HEK293T (cell line): ENCODE data around the gene NKD2.
"Not testable (repeated sequence)": the region's sequence is repeated elsewhere in the genome, so short reads cannot be mapped to it uniquely, and the experiment has no call there.

ENCODE experiments used
- CTCF ChIA-PET: fragments of 350-600 bp; formaldehyde crosslinking; extraction: SDS; loops from one replicate; lab custom pipeline; 2021; ENCODE audit warnings: antibody characterized with exemption, inconsistent platforms; lab: Yijun Ruan, JAX
- POLR2A ChIA-PET: fragments of 350-600 bp; formaldehyde crosslinking; extraction: SDS; loops from one replicate; lab custom pipeline; 2020; ENCODE audit warnings: antibody characterized with exemption, inconsistent platforms; lab: Yijun Ruan, JAX
- DNase-seq: peaks from one replicate; pipeline ENCODE4 v3.0.0; 2012; ENCODE audit warnings: mixed read lengths; ENCODE audit errors: extremely low spot score
- ARNT ChIP-seq: fragments of 450-650 bp; IDR thresholded peaks from 2 replicates; pipeline ENCODE4 v1.6.1; 2017; ENCODE audit warnings: mild to moderate bottlenecking
- BHLHE40 ChIP-seq: fragments of 450-650 bp; IDR thresholded peaks from 2 replicates; pipeline ENCODE4 v1.6.1; 2016; ENCODE audit warnings: mild to moderate bottlenecking, moderate library complexity, borderline replicate concordance
- CTBP1 ChIP-seq: fragments of 450-650 bp; IDR thresholded peaks from 2 replicates; pipeline ENCODE4 v1.6.1; 2016; ENCODE audit warnings: borderline replicate concordance
- ELF4 ChIP-seq: fragments of 450-650 bp; IDR thresholded peaks from 2 replicates; pipeline ENCODE4 v1.6.1; 2017; ENCODE audit warnings: antibody characterized with exemption
- FOXA1 ChIP-seq: fragments of 450-650 bp; IDR thresholded peaks from 2 replicates; pipeline ENCODE4 v1.6.1; 2016; ENCODE audit warnings: mild to moderate bottlenecking
- FOXK2 ChIP-seq: fragments of 450-650 bp; IDR thresholded peaks from 2 replicates; pipeline ENCODE4 v1.6.1; 2016; ENCODE audit warnings: mild to moderate bottlenecking
- FOXM1 ChIP-seq: fragments of 450-650 bp; IDR thresholded peaks from 2 replicates; pipeline ENCODE4 v1.6.1; 2017; ENCODE audit warnings: mild to moderate bottlenecking, borderline replicate concordance
- HDGF ChIP-seq: fragments of 450-650 bp; IDR thresholded peaks from 2 replicates; pipeline ENCODE4 v1.6.1; 2017; ENCODE audit warnings: antibody characterized with exemption, borderline replicate concordance
- L3MBTL2 ChIP-seq: fragments of 450-650 bp; conservative IDR thresholded peaks from 2 replicates; pipeline ENCODE4 v1.6.1; 2016; ENCODE audit warnings: mild to moderate bottlenecking
- LEF1 ChIP-seq: fragments of 450-650 bp; IDR thresholded peaks from 2 replicates; pipeline ENCODE4 v1.6.1; 2017; ENCODE audit warnings: mild to moderate bottlenecking, borderline replicate concordance
- NFRKB ChIP-seq: fragments of 450-650 bp; IDR thresholded peaks from 2 replicates; pipeline ENCODE4 v1.6.1; 2016; ENCODE audit warnings: mild to moderate bottlenecking, moderate library complexity
- SP1 ChIP-seq: fragments of 450-650 bp; IDR thresholded peaks from 2 replicates; pipeline ENCODE4 v1.6.1; 2017
- SUZ12 ChIP-seq: fragments of 450-650 bp; IDR thresholded peaks from 2 replicates; pipeline ENCODE4 v1.6.1; 2016; ENCODE audit warnings: mild to moderate bottlenecking
- TARDBP ChIP-seq: fragments of 450-650 bp; IDR thresholded peaks from 2 replicates; pipeline ENCODE4 v1.6.1; 2016
- ZNF384 ChIP-seq: fragments of 450-650 bp; IDR thresholded peaks from 2 replicates; pipeline ENCODE4 v1.6.1; 2016
- TF ChIP-seq, protein P1 (sequence below): fragments of 450-650 bp; IDR thresholded peaks from 2 replicates; pipeline ENCODE4 v1.6.1; 2016

NKD2 gene

DNA sequence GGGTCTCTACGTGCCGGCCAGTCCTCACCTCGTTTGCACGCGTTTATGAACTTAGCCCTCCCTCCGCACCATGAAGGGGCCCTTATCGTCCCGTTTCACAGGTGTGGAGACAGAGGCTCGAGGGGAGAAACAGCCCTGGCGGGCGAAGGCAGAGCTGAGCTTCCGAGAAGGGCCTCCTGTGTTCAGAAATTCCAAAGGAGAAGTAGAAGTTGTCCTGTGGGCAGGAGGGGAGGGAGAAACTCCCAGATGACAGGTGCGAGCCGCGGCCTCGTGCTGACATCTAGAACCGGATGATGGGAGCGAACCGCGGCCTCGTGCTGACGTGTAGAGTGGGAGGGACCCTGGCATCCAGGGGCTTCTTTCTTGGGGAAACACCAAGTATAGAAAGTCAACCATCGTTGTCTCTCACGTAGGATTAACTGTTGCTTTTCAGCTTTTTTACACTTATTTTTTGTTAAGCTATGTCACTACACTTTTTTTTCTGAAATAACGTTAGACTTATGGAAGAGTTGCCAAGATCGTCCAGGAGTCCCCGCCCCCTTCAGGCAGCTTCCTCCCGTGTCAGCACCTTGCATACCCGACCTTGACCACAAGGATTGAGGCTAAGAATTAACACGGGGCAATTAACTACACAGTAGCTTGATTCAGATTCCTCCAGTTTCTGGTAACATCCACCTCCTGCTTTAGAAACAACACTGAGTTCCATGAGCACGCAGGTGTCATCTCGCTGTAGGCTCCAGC lies 42.8 kb upstream of the NKD2 start:
- TF ChIP-seq FOXM1: no peak
- no peak for TF ChIP-seq NFRKB
- TF ChIP-seq CTBP1: no peak
- no peak for TF ChIP-seq HDGF
- no peak for TF ChIP-seq LEF1
- no peak for TF ChIP-seq FOXA1
- TF ChIP-seq BHLHE40: no peak
- TF ChIP-seq, protein P1, sequence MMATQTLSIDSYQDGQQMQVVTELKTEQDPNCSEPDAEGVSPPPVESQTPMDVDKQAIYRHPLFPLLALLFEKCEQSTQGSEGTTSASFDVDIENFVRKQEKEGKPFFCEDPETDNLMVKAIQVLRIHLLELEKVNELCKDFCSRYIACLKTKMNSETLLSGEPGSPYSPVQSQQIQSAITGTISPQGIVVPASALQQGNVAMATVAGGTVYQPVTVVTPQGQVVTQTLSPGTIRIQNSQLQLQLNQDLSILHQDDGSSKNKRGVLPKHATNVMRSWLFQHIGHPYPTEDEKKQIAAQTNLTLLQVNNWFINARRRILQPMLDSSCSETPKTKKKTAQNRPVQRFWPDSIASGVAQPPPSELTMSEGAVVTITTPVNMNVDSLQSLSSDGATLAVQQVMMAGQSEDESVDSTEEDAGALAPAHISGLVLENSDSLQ: no peak
- no peak for TF ChIP-seq ARNT
- TF ChIP-seq SP1: no peak
- TF ChIP-seq FOXK2: no peak
- ChIA-PET POLR2A (no interaction called here), CTCF (no interaction called here)
- DNase-seq: no peak

DNA sequence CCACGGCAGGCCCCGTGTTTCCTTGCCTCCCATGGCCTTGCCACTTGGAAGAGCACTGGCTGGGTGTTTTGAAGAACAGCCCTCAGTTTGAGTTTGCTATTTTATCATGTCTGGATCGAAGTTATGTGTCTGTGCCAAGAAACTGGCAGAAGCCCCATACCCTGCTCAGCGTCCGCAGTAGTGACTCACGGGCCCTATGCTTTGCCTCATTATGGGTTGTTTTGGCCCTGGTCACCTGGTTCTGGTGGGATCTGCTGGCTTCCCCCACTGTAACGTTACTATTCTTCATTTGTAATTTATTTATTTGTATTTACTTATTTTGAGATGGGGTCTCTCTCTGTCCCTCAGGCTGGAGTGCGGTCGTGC lies 42.3 kb upstream of the NKD2 start:
- TF ChIP-seq, protein P1: no peak
- CTCF ChIA-PET: no interaction called here
- DNase-seq: no peak
- POLR2A ChIA-PET: no interaction called here

DNA sequence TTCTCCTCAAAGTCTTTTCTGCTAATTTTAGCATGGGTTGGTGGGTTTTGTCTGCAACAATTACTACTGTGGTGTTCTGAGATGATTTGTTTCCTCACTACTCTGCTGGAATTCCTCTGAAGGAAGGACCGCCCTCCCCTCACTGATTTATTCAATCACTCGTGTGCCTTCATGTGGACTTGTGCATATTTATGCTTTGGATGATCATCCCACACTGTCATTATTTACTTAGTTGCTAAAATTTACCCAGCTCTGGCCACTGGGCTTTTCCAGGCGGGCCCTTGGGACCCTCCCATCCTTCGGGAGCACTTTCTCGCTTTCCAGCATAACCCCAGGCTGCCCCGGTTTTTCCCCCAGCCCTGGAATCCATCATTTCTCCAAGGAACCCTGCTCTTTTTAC lies 41.7 kb upstream of the NKD2 start:
- ChIA-PET POLR2A (no interaction called here), CTCF (no interaction called here)
- TF ChIP-seq FOXA1 (no peak), TARDBP (no peak), L3MBTL2 (no peak), HDGF (no peak), ARNT (no peak), NFRKB (no peak), BHLHE40 (no peak), FOXM1 (no peak), ZNF384 (no peak), LEF1 (no peak), SP1 (no peak), CTBP1 (no peak), FOXK2 (no peak), SUZ12 (no peak), ELF4 (no peak)
- TF ChIP-seq, protein P1: no peak
- DNase-seq: no peak

DNA sequence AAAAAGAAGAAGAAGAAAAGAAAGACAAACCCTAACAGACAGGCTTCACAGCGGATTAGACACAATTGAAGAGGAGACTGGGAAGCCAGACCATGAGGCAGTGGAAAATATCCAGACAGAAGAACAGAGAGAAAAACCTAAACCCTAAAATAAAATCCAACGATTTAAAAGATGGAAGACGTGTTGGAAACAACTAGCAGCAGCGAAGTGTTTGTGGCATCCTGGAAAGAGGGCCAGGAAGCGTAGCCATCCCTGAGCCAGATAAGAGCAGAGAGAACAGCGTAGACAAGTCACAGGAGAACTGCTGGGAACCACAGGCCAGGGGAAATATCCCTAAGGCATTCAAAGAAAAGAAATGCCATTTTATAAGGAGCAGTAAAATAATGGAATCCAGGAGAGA lies 39.7 kb upstream of the NKD2 start:
- TF ChIP-seq CTBP1 (no peak), SUZ12 (no peak), BHLHE40 (no peak), TARDBP (no peak)
- CTCF ChIA-PET: no interaction called here
- no peak for DNase-seq

DNA sequence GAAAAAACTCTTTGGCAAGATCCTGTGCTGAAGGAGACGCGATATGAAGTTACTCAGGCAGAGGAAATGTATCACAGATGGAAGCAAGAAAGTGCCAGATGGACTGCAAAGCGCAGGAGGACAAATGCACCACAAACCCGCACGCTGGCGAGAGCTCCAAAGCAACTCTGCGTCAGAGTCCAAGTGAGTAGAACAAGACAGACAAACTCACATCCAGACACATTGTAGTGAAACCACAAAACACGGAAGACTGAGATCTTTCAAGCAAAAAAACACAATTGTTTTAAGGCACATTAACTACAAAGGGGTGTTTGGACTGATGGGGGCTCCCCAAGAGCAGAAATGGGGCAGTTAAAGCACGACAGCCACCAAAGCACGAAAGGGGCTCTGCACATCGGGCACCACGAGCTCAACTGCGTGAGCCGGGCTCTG lies 39.2 kb upstream of the NKD2 start:
- no peak for DNase-seq
- TF ChIP-seq, protein P1: no peak
- TF ChIP-seq SP1: no peak
- TF ChIP-seq FOXK2: no peak
- TF ChIP-seq TARDBP: no peak
- no peak for TF ChIP-seq HDGF
- TF ChIP-seq ELF4: no peak
- TF ChIP-seq NFRKB: no peak
- TF ChIP-seq BHLHE40: no peak
- TF ChIP-seq LEF1: no peak
- TF ChIP-seq SUZ12: no peak
- TF ChIP-seq CTBP1: no peak
- no peak for TF ChIP-seq ZNF384
- TF ChIP-seq ARNT: no peak
- TF ChIP-seq L3MBTL2: no peak
- POLR2A ChIA-PET: no interaction called here
- CTCF ChIA-PET: no interaction called here

More for the DNA sequence above, 39.7 kb upstream of the NKD2 start:
- POLR2A ChIA-PET: no interaction called here

DNA sequence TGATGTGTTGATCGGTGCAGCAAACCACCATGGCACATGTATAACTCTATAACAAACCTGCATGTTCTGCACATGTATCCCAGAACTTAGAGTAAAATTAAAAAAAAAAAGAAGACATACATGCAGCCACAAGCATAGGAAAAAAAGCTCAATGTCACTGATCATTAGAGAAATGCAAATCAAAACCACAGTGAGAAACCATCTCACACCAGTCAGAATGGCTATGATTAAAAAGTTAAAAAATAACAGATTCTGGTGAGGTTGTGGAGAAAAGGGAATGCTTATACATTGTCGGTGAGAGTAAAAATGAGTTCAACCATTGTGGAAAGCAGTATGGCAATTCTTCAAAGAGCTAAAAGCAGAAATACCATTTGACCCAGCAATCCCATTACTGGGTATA lies 36.0 kb upstream of the NKD2 start:
- POLR2A ChIA-PET, CTCF ChIA-PET, DNase-seq: not testable (repeated sequence)
